SK-N-SH treated with all-trans-retinoic acid at 6 μM for 48 hours (cell line): Measurements from ENCODE around the gene TEP1.

Source experiments
- ATAC-seq: fragments of 200-7000 bp; cut with Tn5 transposase; 3 replicates; pipeline ENCODE4 v1.9.1; 2020; ENCODE audit warnings: mild to moderate bottlenecking, moderate library complexity
- ARNTL ChIP-seq: fragments of 450-650 bp; formaldehyde crosslinking; IDR thresholded peaks from 2 replicates; pipeline ENCODE4 v1.5.0; 2020; ENCODE audit warnings: low read depth, mild to moderate bottlenecking, moderate library complexity, borderline replicate concordance
- BACH2 ChIP-seq: fragments of 250-450 bp; sonication (Bioruptor Pico); IDR thresholded peaks from 2 replicates; pipeline ENCODE4 v1.9.0; 2021; ENCODE audit warnings: mild to moderate bottlenecking, borderline replicate concordance
- ESRRG ChIP-seq: fragments of 250-450 bp; sonication (Bioruptor Pico); IDR thresholded peaks from 2 replicates; pipeline ENCODE4 v1.6.1; 2021; ENCODE audit warnings: mild to moderate bottlenecking
- GLIS3 ChIP-seq: fragments of 250-450 bp; sonication (Bioruptor Pico); IDR thresholded peaks from 2 replicates; pipeline ENCODE4 v1.5.0; 2020; ENCODE audit warnings: mild to moderate bottlenecking, moderate library complexity
- ISL1 ChIP-seq: fragments of 250-450 bp; sonication (Bioruptor Pico); IDR thresholded peaks from 2 replicates; pipeline ENCODE4 v2.1.2; 2022; ENCODE audit warnings: mild to moderate bottlenecking, moderate library complexity
- OSR1 ChIP-seq: fragments of 250-450 bp; sonication (Bioruptor Pico); IDR thresholded peaks from 2 replicates; pipeline ENCODE4 v1.8.0; 2022; ENCODE audit warnings: moderate library complexity, mild to moderate bottlenecking, inconsistent platforms
- PPARA ChIP-seq: fragments of 250-450 bp; sonication (Bioruptor Pico); IDR thresholded peaks from 2 replicates; pipeline ENCODE4 v1.5.0; 2020; ENCODE audit warnings: mild to moderate bottlenecking, borderline replicate concordance
- RARB ChIP-seq: fragments of 250-450 bp; sonication (Bioruptor Pico); IDR thresholded peaks from 2 replicates; pipeline ENCODE4 v1.8.0; 2021; ENCODE audit warnings: mild to moderate bottlenecking, moderate library complexity
- TCF4 ChIP-seq: fragments of 250-450 bp; sonication (Bioruptor Pico); IDR thresholded peaks from 2 replicates; pipeline ENCODE4 v1.8.0; 2021; ENCODE audit warnings: mild to moderate bottlenecking, moderate library complexity, borderline replicate concordance
- TOX ChIP-seq: fragments of 250-450 bp; sonication (Bioruptor Pico); IDR thresholded peaks from 2 replicates; pipeline ENCODE4 v1.8.0; 2021; ENCODE audit warnings: mild to moderate bottlenecking, moderate library complexity, borderline replicate concordance
- ZFP3 ChIP-seq: fragments of 250-450 bp; sonication (Bioruptor Pico); IDR thresholded peaks from 2 replicates; pipeline ENCODE4 v1.5.0; 2020; ENCODE audit warnings: mild to moderate bottlenecking, moderate library complexity
- ZFP30 ChIP-seq: fragments of 450-650 bp; formaldehyde crosslinking; IDR thresholded peaks from 2 replicates; pipeline ENCODE4 v1.5.0; 2022; ENCODE audit warnings: mild to moderate bottlenecking, moderate library complexity
- ZNF565 ChIP-seq: fragments of 450-650 bp; formaldehyde crosslinking; conservative IDR thresholded peaks from 2 replicates; pipeline ENCODE4 v1.5.0; 2020; ENCODE audit warnings: low read depth, mild to moderate bottlenecking, moderate library complexity
- ZNF70 ChIP-seq: fragments of 450-650 bp; formaldehyde crosslinking; IDR thresholded peaks from 2 replicates; pipeline ENCODE4 v1.5.0; 2020; ENCODE audit warnings: mild to moderate bottlenecking, moderate library complexity
- TF ChIP-seq, protein P1 (sequence below): fragments of 250-450 bp; sonication (Bioruptor Pico); IDR thresholded peaks from 2 replicates; pipeline ENCODE4 v1.8.0; 2021; ENCODE audit warnings: low read depth, mild to moderate bottlenecking, moderate library complexity, borderline replicate concordance
- TF ChIP-seq, protein P2 (sequence below): fragments of 250-450 bp; sonication (Bioruptor Pico); IDR thresholded peaks from 2 replicates; pipeline ENCODE4 v1.5.0; 2020; ENCODE audit warnings: mild to moderate bottlenecking, moderate library complexity
- TF ChIP-seq, protein P3 (sequence below): fragments of 250-450 bp; sonication (Bioruptor Pico); IDR thresholded peaks from 2 replicates; pipeline ENCODE4 v1.8.0; 2020; ENCODE audit warnings: mild to moderate bottlenecking, moderate library complexity, borderline replicate concordance
- TF ChIP-seq, protein P4 (sequence below): fragments of 250-450 bp; sonication (Bioruptor Pico); IDR thresholded peaks from 2 replicates; pipeline ENCODE4 v1.5.1; 2021; ENCODE audit warnings: mild to moderate bottlenecking, moderate library complexity
- TF ChIP-seq, protein P5 (sequence below): fragments of 250-450 bp; sonication (Bioruptor Pico); IDR thresholded peaks from 2 replicates; pipeline ENCODE4 v1.5.1; 2020; ENCODE audit warnings: low read depth, mild to moderate bottlenecking, moderate library complexity

TEP1 gene

DNA sequence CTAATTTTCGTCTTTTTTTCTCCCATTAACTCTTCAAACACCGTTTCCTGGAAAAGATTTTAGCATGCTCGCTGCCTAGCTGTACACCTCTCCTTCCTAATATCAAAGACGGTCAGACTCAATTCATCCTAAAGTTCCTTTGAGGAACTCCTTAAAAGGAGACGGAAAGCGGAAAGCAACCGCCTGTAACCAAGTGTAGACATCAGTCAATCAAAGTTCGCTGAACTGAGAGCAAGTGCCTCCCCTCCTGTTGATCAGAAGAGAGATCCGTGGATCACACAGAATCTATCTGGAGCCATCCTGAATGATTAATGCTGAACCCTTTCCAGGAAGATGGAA lies 412 bp upstream of the TEP1 start (continued):
- no peak for TF ChIP-seq ZNF70 (CRISPR knock-in tag)
- TF ChIP-seq, protein P1, sequence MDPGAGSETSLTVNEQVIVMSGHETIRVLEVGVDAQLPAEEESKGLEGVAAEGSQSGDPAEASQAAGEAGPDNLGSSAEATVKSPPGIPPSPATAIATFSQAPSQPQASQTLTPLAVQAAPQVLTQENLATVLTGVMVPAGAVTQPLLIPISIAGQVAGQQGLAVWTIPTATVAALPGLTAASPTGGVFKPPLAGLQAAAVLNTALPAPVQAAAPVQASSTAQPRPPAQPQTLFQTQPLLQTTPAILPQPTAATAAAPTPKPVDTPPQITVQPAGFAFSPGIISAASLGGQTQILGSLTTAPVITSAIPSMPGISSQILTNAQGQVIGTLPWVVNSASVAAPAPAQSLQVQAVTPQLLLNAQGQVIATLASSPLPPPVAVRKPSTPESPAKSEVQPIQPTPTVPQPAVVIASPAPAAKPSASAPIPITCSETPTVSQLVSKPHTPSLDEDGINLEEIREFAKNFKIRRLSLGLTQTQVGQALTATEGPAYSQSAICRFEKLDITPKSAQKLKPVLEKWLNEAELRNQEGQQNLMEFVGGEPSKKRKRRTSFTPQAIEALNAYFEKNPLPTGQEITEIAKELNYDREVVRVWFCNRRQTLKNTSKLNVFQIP (CRISPR knock-in tag) = no peak
- TF ChIP-seq ARNTL (CRISPR knock-in tag) = no peak
- TF ChIP-seq, protein P2, sequence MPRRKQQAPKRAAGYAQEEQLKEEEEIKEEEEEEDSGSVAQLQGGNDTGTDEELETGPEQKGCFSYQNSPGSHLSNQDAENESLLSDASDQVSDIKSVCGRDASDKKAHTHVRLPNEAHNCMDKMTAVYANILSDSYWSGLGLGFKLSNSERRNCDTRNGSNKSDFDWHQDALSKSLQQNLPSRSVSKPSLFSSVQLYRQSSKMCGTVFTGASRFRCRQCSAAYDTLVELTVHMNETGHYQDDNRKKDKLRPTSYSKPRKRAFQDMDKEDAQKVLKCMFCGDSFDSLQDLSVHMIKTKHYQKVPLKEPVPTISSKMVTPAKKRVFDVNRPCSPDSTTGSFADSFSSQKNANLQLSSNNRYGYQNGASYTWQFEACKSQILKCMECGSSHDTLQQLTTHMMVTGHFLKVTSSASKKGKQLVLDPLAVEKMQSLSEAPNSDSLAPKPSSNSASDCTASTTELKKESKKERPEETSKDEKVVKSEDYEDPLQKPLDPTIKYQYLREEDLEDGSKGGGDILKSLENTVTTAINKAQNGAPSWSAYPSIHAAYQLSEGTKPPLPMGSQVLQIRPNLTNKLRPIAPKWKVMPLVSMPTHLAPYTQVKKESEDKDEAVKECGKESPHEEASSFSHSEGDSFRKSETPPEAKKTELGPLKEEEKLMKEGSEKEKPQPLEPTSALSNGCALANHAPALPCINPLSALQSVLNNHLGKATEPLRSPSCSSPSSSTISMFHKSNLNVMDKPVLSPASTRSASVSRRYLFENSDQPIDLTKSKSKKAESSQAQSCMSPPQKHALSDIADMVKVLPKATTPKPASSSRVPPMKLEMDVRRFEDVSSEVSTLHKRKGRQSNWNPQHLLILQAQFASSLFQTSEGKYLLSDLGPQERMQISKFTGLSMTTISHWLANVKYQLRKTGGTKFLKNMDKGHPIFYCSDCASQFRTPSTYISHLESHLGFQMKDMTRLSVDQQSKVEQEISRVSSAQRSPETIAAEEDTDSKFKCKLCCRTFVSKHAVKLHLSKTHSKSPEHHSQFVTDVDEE (CRISPR knock-in tag) = no peak
- TF ChIP-seq OSR1 (CRISPR knock-in tag) = no peak
- no peak for TF ChIP-seq TOX (CRISPR knock-in tag)
- TF ChIP-seq, all 23 proteins: peak for 0

DNA sequence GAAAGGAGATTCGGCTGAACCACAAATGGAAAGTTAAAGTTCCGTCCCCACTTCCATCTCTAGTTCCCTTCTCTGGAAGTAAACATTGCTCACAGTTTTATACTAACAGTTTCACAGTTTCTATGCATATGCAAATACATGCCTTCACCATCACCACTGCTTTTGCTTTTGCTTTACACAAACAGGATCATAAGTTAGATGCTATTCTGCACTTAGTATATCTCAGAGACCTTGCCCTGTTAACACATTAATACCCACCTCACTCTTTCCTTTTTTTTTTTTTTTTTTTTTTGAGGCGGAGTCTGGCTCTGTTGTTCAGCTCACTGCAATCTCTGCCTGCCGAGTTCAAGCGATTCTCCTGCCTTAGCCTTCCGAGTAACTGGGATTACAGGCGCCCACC lies 890 bp downstream of the TEP1 start:
- no peak for TF ChIP-seq ZNF70 (CRISPR knock-in tag)
- ATAC-seq = peak; percentile 19

DNA sequence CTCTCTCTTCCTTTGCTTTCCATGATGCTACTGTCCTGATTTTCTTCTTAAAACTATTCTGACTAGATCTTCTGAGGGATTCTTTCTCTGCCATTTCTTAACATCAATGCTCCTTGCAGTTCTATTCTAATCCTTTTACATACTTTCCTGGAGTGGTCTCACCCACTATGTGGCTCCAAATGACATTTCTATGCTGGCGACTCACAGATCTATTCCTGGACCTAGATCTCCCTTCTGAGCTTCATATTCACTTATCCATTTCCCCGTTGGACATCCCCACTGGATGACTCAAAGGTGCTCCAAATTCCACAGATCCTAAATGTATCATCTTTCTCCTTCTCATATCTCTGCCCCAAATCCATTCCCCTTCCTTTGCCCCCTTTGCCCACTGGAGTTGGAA lies 4.1 kb downstream of the TEP1 start:
- ATAC-seq = no peak
- TF ChIP-seq ZNF565 (CRISPR knock-in tag) = no peak
- TF ChIP-seq, protein P3, sequence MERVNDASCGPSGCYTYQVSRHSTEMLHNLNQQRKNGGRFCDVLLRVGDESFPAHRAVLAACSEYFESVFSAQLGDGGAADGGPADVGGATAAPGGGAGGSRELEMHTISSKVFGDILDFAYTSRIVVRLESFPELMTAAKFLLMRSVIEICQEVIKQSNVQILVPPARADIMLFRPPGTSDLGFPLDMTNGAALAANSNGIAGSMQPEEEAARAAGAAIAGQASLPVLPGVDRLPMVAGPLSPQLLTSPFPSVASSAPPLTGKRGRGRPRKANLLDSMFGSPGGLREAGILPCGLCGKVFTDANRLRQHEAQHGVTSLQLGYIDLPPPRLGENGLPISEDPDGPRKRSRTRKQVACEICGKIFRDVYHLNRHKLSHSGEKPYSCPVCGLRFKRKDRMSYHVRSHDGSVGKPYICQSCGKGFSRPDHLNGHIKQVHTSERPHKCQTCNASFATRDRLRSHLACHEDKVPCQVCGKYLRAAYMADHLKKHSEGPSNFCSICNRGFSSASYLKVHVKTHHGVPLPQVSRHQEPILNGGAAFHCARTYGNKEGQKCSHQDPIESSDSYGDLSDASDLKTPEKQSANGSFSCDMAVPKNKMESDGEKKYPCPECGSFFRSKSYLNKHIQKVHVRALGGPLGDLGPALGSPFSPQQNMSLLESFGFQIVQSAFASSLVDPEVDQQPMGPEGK = no peak
- TF ChIP-seq, protein P4, sequence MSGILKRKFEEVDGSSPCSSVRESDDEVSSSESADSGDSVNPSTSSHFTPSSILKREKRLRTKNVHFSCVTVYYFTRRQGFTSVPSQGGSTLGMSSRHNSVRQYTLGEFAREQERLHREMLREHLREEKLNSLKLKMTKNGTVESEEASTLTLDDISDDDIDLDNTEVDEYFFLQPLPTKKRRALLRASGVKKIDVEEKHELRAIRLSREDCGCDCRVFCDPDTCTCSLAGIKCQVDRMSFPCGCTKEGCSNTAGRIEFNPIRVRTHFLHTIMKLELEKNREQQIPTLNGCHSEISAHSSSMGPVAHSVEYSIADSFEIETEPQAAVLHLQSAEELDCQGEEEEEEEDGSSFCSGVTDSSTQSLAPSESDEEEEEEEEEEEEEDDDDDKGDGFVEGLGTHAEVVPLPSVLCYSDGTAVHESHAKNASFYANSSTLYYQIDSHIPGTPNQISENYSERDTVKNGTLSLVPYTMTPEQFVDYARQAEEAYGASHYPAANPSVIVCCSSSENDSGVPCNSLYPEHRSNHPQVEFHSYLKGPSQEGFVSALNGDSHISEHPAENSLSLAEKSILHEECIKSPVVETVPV = no peak
- TF ChIP-seq OSR1 (CRISPR knock-in tag) = no peak

DNA sequence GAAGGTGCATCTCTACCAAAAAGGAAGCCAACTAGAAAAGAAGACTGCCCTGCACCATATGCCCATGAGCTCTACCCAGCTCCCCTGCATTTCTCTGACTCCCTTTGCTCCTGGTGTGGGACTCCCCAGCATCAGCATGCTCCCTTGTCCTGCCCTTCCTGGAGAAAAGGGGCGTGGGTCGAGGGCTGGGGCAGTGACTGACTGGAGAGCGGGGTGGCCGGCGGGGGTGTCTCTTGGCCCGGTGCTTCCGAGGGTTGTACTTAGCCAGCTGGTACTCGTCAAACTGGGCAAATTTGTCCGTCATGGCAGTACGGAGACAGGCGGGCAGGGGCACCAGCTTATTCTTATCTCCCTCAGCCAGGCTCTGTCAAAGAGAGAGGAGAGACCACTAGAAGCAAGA lies 9.8 kb downstream of the TEP1 start:
- TF ChIP-seq ESRRG (CRISPR knock-in tag) = no peak
- no peak for TF ChIP-seq ZNF565 (CRISPR knock-in tag)
- no peak for TF ChIP-seq TCF4
- TF ChIP-seq ARNTL (CRISPR knock-in tag) = no peak
- TF ChIP-seq GLIS3 (CRISPR knock-in tag) = no peak
- TF ChIP-seq RARB (CRISPR knock-in tag) = no peak
- no peak for TF ChIP-seq ZFP30 (CRISPR knock-in tag)
- TF ChIP-seq BACH2 (CRISPR knock-in tag) = no peak
- no peak for TF ChIP-seq OSR1 (CRISPR knock-in tag)
- TF ChIP-seq, protein P2 (CRISPR knock-in tag) = no peak
- no peak for TF ChIP-seq ISL1
- TF ChIP-seq, protein P4 = no peak
- TF ChIP-seq ZFP3 (CRISPR knock-in tag) = no peak
- TF ChIP-seq, protein P5, sequence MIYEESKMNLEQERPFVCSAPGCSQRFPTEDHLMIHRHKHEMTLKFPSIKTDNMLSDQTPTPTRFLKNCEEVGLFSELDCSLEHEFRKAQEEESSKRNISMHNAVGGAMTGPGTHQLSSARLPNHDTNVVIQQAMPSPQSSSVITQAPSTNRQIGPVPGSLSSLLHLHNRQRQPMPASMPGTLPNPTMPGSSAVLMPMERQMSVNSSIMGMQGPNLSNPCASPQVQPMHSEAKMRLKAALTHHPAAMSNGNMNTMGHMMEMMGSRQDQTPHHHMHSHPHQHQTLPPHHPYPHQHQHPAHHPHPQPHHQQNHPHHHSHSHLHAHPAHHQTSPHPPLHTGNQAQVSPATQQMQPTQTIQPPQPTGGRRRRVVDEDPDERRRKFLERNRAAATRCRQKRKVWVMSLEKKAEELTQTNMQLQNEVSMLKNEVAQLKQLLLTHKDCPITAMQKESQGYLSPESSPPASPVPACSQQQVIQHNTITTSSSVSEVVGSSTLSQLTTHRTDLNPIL (CRISPR knock-in tag) = no peak
- no peak for TF ChIP-seq TOX (CRISPR knock-in tag)
- TF ChIP-seq ZNF70 (CRISPR knock-in tag) = no peak
- TF ChIP-seq PPARA = no peak
- TF ChIP-seq, all 23 proteins: peak for 0
- ATAC-seq = no peak
